Osteoblast (primary cell): ENCODE results near the gene MTURN. TPM values are rescaled to one million over a fixed set of nuclear protein-coding genes. Genes with fewer than 3 reads are reported as not detected.

Experiments used
- DNase-seq: peaks from one replicate; pipeline ENCODE4 v3.0.0; 2011; ENCODE audit warnings: low spot score, mixed read lengths; ENCODE audit not compliant: insufficient read length; ENCODE audit errors: missing footprints
- H2AFZ ChIP-seq: 2 replicates; pipeline ENCODE4 v1.6.0; 2011; ENCODE audit warnings: mild to moderate bottlenecking, low read length
- H3K27ac ChIP-seq: 2 replicates; pipeline ENCODE4 v1.5.1; 2011; ENCODE audit warnings: mild to moderate bottlenecking, low read depth, low read length, moderate library complexity
- H3K27me3 ChIP-seq: 2 replicates; pipeline ENCODE4 v1.6.0; 2012; ENCODE audit warnings: mild to moderate bottlenecking, control low read depth, inconsistent platforms, low read length, moderate library complexity; ENCODE audit not compliant: insufficient read depth
- H3K36me3 ChIP-seq: 2 replicates; pipeline ENCODE4 v1.5.1; 2011; ENCODE audit warnings: mild to moderate bottlenecking, low read length, control low read depth, moderate library complexity; ENCODE audit not compliant: insufficient read depth
- H3K4me1 ChIP-seq: 2 replicates; pipeline ENCODE4 v1.5.1; 2011; ENCODE audit warnings: mild to moderate bottlenecking, low read length, control low read depth, moderate library complexity; ENCODE audit not compliant: insufficient read depth
- H3K4me2 ChIP-seq: 2 replicates; pipeline ENCODE4 v1.6.0; 2011; ENCODE audit warnings: mild to moderate bottlenecking, low read length; ENCODE audit not compliant: insufficient read depth
- H3K4me3 ChIP-seq: fragments of 200-600 bp; sonication (generic); 3 replicates; pipeline ENCODE4 v1.5.1; 2012; ENCODE audit warnings: mild to moderate bottlenecking, low read length, inconsistent platforms; ENCODE audit not compliant: insufficient read depth
- H3K79me2 ChIP-seq: 2 replicates; pipeline ENCODE4 v1.6.0; 2012; ENCODE audit warnings: mild to moderate bottlenecking, low read length, control low read depth, inconsistent platforms; ENCODE audit not compliant: insufficient read depth
- H3K9me3 ChIP-seq: 2 replicates; pipeline ENCODE4 v1.5.1; 2011; ENCODE audit warnings: low read depth, low read length, control low read depth
- H4K20me1 ChIP-seq: 2 replicates; pipeline ENCODE4 v1.6.0; 2012; ENCODE audit warnings: mild to moderate bottlenecking, low read length, control low read depth; ENCODE audit not compliant: insufficient read depth
- CTCF ChIP-seq: IDR thresholded peaks from 2 replicates; pipeline ENCODE4 v1.5.1; 2011; ENCODE audit warnings: mild to moderate bottlenecking, low read depth, low read length, moderate library complexity; ENCODE audit errors: extremely low read depth
- total RNA-seq: library from RNA; depleted of rRNA; stranded (reverse); fragments of >200 nt; gene quantifications from 2 replicates; pipeline ENCODE4 v1.2.3, GENCODE V29; 2012

The MTURN gene
- total RNA-seq, 1 donor, result 31.1 TPM

GRCh38 chr7:30182814-30183213 lies 48.0 kb downstream of the MTURN start:
- H3K79me2 ChIP-seq, result no peaks in the 10 kb centered on the region
- no peak overlapping the region for H2AFZ ChIP-seq
- H3K27me3 ChIP-seq, result no peaks in the 10 kb centered on the region
- no peaks in the 10 kb centered on the region for H3K9me3 ChIP-seq
- no peak overlapping the region for H3K4me2 ChIP-seq
- DNase-seq, result no peak
- no peak for TF ChIP-seq CTCF
- no peaks in the 10 kb centered on the region for H4K20me1 ChIP-seq
- H3K36me3 ChIP-seq, result no peaks in the 10 kb centered on the region
- H3K27ac ChIP-seq, result no peak overlapping the region
- no peaks in the 10 kb centered on the region for H3K4me1 ChIP-seq
- no peak overlapping the region for H3K4me3 ChIP-seq

GRCh38 chr7:30183749-30184369 lies 49.1 kb downstream of the MTURN start:
- no peaks in the 10 kb centered on the region for H3K79me2 ChIP-seq
- H3K4me3 ChIP-seq, result no peak overlapping the region
- no peaks in the 10 kb centered on the region for H3K27me3 ChIP-seq
- H3K4me1 ChIP-seq, result no peaks in the 10 kb centered on the region
- H4K20me1 ChIP-seq, result no peaks in the 10 kb centered on the region
- no peaks in the 10 kb centered on the region for H3K36me3 ChIP-seq
- no peak overlapping the region for H2AFZ ChIP-seq
- TF ChIP-seq CTCF, result no peak
- no peak overlapping the region for H3K27ac ChIP-seq
- no peak for DNase-seq
- H3K4me2 ChIP-seq, result no peak overlapping the region
- H3K9me3 ChIP-seq, result no peaks in the 10 kb centered on the region

- H3K4me1 ChIP-seq, result no peaks in the 10 kb centered on the region
- H2AFZ ChIP-seq, result no peak overlapping the region
- no peaks in the 10 kb centered on the region for H3K27me3 ChIP-seq
- no peak overlapping the region for H3K27ac ChIP-seq
- H3K4me3 ChIP-seq, result no peak overlapping the region
- peak; percentile 46 for DNase-seq
- H3K9me3 ChIP-seq, result no peaks in the 10 kb centered on the region
- no peak overlapping the region for H3K4me2 ChIP-seq
- TF ChIP-seq CTCF, result no peak
- no peaks in the 10 kb centered on the region for H4K20me1 ChIP-seq
- no peaks in the 10 kb centered on the region for H3K36me3 ChIP-seq
- no peaks in the 10 kb centered on the region for H3K79me2 ChIP-seq
Observed at GRCh38 chr7:30184791-30185487, 50.2 kb downstream of the MTURN start.

GRCh38 chr7:30185496-30185895 lies 50.7 kb downstream of the MTURN start:
- Histone ChIP-seq H3K4me2 (no peak overlapping the region), H3K9me3 (no peaks in the 10 kb centered on the region), H3K4me1 (no peaks in the 10 kb centered on the region), H3K27me3 (no peaks in the 10 kb centered on the region), H2AFZ (no peak overlapping the region), H3K4me3 (no peak overlapping the region), H3K27ac (no peak overlapping the region), H4K20me1 (no peaks in the 10 kb centered on the region), H3K79me2 (no peaks in the 10 kb centered on the region), H3K36me3 (no peaks in the 10 kb centered on the region)
- DNase-seq, result no peak
- TF ChIP-seq CTCF, result no peak
